ENCODE data around the gene PCDH15.
A peak's percentile ranks its signal among the peaks of the same experiment; 100 is the strongest.
"Not testable (repeated sequence)": the region's sequence is repeated elsewhere in the genome, so short reads cannot be mapped to it uniquely, and the experiment has no call there.

Gene PCDH15

DNA sequence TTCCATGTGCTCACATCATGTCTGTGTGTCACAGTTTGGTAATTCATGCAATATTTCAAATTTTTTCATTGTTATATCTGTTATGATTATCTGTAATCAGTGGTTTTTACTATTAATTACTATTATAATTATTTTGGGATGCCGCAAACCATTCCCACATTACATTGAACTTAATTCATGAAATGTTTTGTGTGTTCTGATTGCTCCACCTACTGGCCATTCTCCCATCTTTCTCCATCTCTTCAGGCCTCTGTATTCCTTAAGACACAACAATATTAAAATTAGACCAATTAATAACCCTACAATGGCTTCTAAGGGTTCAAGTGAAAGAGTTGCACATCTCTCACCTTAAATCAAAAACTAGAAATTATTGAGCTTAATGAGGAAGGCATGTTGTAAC, 398.5 kb downstream of the PCDH15 start:
- Histone ChIP-seq H3K27ac (ENCODE audit: low read length) (no peak overlapping the region), H3K79me2 (ENCODE audit: insufficient read depth, low read length) (no peaks in the 10 kb centered on the region), H3K4me3 (ENCODE audit: low read depth in 1 of 2, low read length in 2 of 2) (no peak overlapping the region), H3K4me1 (ENCODE audit: insufficient read depth, low read length) (no peaks in the 10 kb centered on the region), H4K20me1 (ENCODE audit: insufficient read depth, low read length) (no peaks in the 10 kb centered on the region), H3K27me3 (ENCODE audit: insufficient read depth, low read length, poor library complexity) (no peaks in the 10 kb centered on the region), H2AFZ (ENCODE audit: low read depth, low read length) (no peak overlapping the region), H3K4me2 (ENCODE audit: insufficient read depth, low read length) (no peak overlapping the region), H3K9me3 (ENCODE audit: insufficient read depth, low read length, severe bottlenecking) (no peaks in the 10 kb centered on the region), H3K36me3 (ENCODE audit: insufficient read depth, low read length) (no peaks in the 10 kb centered on the region), H3K9ac (ENCODE audit: low read depth, low read length) (no peak overlapping the region)
- TF ChIP-seq, protein P1, sequence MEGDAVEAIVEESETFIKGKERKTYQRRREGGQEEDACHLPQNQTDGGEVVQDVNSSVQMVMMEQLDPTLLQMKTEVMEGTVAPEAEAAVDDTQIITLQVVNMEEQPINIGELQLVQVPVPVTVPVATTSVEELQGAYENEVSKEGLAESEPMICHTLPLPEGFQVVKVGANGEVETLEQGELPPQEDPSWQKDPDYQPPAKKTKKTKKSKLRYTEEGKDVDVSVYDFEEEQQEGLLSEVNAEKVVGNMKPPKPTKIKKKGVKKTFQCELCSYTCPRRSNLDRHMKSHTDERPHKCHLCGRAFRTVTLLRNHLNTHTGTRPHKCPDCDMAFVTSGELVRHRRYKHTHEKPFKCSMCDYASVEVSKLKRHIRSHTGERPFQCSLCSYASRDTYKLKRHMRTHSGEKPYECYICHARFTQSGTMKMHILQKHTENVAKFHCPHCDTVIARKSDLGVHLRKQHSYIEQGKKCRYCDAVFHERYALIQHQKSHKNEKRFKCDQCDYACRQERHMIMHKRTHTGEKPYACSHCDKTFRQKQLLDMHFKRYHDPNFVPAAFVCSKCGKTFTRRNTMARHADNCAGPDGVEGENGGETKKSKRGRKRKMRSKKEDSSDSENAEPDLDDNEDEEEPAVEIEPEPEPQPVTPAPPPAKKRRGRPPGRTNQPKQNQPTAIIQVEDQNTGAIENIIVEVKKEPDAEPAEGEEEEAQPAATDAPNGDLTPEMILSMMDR (IDR thresholded peaks at IDR 0.05; ENCODE audit: borderline replicate concordance, extremely low read depth, low read length, poor library complexity, severe bottlenecking), result peak; percentile 32
- TF ChIP-seq EZH2 (IDR thresholded peaks at IDR 0.05; ENCODE audit: borderline replicate concordance, low read depth, low read length, severe bottlenecking), result no peak
- DNase-seq (no peak), ATAC-seq (ENCODE audit: insufficient read depth, low read depth) (no peak)

DNA sequence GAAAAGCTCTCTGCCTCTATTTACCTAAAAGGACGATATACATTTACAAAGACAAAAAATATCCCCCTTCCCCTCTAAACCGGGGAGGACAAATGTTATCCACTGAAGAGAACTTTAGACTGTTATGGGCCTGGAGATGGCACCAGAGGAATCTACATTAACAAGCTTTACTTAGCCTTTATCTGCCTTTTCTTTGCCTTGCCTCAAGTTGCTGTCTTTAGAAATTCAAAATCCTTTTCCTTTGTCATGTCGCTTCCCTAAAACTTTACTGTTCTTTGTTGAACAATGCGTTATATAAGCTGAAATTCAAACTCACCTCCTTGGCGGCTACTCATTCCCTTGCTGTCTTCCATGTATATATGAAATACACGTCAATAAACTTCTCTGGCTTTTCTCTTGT, 405.0 kb downstream of the PCDH15 start:
- Histone ChIP-seq H3K4me1 (ENCODE audit: insufficient read depth, low read length) (no peaks in the 10 kb centered on the region), H3K79me2 (ENCODE audit: insufficient read depth, low read length) (no peaks in the 10 kb centered on the region), H3K9ac (ENCODE audit: low read depth, low read length) (no peak overlapping the region), H3K4me3 (ENCODE audit: low read depth in 1 of 2, low read length in 2 of 2) (no peak overlapping the region), H3K27ac (ENCODE audit: low read length) (no peak overlapping the region), H2AFZ (ENCODE audit: low read depth, low read length) (no peak overlapping the region), H3K27me3 (ENCODE audit: insufficient read depth, low read length, poor library complexity) (no peaks in the 10 kb centered on the region), H3K4me2 (ENCODE audit: insufficient read depth, low read length) (no peak overlapping the region), H3K9me3 (ENCODE audit: insufficient read depth, low read length, severe bottlenecking) (no peaks in the 10 kb centered on the region), H4K20me1 (ENCODE audit: insufficient read depth, low read length) (no peaks in the 10 kb centered on the region), H3K36me3 (ENCODE audit: insufficient read depth, low read length) (no peaks in the 10 kb centered on the region)
- TF ChIP-seq EZH2 (IDR thresholded peaks at IDR 0.05; ENCODE audit: borderline replicate concordance, low read depth, low read length, severe bottlenecking), result no peak
- TF ChIP-seq, protein P1 (IDR thresholded peaks at IDR 0.05; ENCODE audit: borderline replicate concordance, extremely low read depth, low read length, poor library complexity, severe bottlenecking), result no peak
- DNase-seq (no peak), ATAC-seq (ENCODE audit: insufficient read depth, low read depth) (no peak)

DNA sequence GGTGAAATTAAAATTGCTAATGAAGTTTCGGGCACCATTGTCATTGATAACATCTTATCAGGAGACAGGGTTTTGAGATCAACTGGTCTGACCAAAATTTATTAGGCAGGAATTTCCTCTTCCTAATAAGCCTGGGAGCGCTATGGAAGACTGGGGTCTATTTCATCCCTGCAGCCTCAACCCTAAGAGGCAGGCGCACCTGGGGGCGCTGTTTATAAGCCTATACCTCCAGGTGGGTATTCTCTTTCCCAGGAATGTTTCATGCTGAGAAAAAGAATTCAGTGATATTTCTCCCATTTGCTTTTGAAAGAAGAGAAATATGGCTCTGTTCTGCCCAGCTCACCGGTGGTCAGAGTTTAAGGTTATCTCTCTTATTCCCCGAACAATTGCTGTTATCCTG, 406.4 kb downstream of the PCDH15 start:
- H3K79me2 ChIP-seq (ENCODE audit: insufficient read depth, low read length); H4K20me1 ChIP-seq (ENCODE audit: insufficient read depth, low read length); H3K9me3 ChIP-seq (ENCODE audit: insufficient read depth, low read length, severe bottlenecking); H2AFZ ChIP-seq (ENCODE audit: low read depth, low read length); H3K27ac ChIP-seq (ENCODE audit: low read length); H3K27me3 ChIP-seq (ENCODE audit: insufficient read depth, low read length, poor library complexity); H3K4me2 ChIP-seq (ENCODE audit: insufficient read depth, low read length); DNase-seq; ATAC-seq (ENCODE audit: insufficient read depth, low read depth); H3K36me3 ChIP-seq (ENCODE audit: insufficient read depth, low read length); H3K4me1 ChIP-seq (ENCODE audit: insufficient read depth, low read length); H3K9ac ChIP-seq (ENCODE audit: low read depth, low read length); H3K4me3 ChIP-seq (ENCODE audit: low read depth in 1 of 2, low read length in 2 of 2): not testable (repeated sequence)

DNA sequence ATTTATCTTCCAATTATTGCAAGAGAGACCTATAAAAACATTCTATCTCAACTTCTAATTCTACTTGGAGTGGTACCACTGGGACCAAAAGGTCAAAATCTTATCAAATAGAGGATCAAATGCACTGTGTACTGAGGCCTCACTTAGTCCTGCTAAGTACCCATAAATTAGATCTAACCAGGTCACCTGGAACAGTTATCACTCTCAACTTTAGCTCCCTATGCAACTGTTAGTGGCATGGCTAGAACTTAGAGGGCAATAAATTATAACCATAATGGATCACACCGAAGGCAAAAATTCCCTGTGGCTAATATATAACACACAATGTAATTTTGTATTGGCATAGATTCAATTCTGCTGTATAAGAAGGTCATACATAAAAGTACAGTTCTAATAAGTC, 428.9 kb downstream of the PCDH15 start:
- TF ChIP-seq, protein P1 (IDR thresholded peaks at IDR 0.05; ENCODE audit: borderline replicate concordance, extremely low read depth, low read length, poor library complexity, severe bottlenecking), result no peak
- TF ChIP-seq EZH2 (IDR thresholded peaks at IDR 0.05; ENCODE audit: borderline replicate concordance, low read depth, low read length, severe bottlenecking), result no peak
- Histone ChIP-seq H4K20me1 (ENCODE audit: insufficient read depth, low read length) (no peaks in the 10 kb centered on the region), H3K9ac (ENCODE audit: low read depth, low read length) (no peak overlapping the region), H3K9me3 (ENCODE audit: insufficient read depth, low read length, severe bottlenecking) (no peaks in the 10 kb centered on the region), H3K79me2 (ENCODE audit: insufficient read depth, low read length) (no peaks in the 10 kb centered on the region), H3K27ac (ENCODE audit: low read length) (no peak overlapping the region), H3K4me3 (ENCODE audit: low read depth in 1 of 2, low read length in 2 of 2) (no peak overlapping the region), H2AFZ (ENCODE audit: low read depth, low read length) (no peak overlapping the region), H3K36me3 (ENCODE audit: insufficient read depth, low read length) (no peaks in the 10 kb centered on the region), H3K27me3 (ENCODE audit: insufficient read depth, low read length, poor library complexity) (no peaks in the 10 kb centered on the region), H3K4me2 (ENCODE audit: insufficient read depth, low read length) (no peak overlapping the region), H3K4me1 (ENCODE audit: insufficient read depth, low read length) (no peaks in the 10 kb centered on the region)
- ATAC-seq (ENCODE audit: insufficient read depth, low read depth) (no peak), DNase-seq (no peak)

Measured in DND-41 (cell line).